Stimulated activated CD4-positive, alpha-beta T cell treated with anti-CD3 and anti-CD28 coated beads, TNF-alpha, amount 100 ng/mL, for 4 hours (primary cell): ENCODE results near the gene PLA2G6.
"Not testable (repeated sequence)": the region's sequence is repeated elsewhere in the genome, so short reads cannot be mapped to it uniquely, and the experiment has no call there.

Experiments used
- DNase-seq, 3 experiments: peaks; one replicate each; pipeline ENCODE4 v3.0.0-alpha.2; 2020; ENCODE audit warnings: low read depth in 3 of 3

Gene PLA2G6

DNA sequence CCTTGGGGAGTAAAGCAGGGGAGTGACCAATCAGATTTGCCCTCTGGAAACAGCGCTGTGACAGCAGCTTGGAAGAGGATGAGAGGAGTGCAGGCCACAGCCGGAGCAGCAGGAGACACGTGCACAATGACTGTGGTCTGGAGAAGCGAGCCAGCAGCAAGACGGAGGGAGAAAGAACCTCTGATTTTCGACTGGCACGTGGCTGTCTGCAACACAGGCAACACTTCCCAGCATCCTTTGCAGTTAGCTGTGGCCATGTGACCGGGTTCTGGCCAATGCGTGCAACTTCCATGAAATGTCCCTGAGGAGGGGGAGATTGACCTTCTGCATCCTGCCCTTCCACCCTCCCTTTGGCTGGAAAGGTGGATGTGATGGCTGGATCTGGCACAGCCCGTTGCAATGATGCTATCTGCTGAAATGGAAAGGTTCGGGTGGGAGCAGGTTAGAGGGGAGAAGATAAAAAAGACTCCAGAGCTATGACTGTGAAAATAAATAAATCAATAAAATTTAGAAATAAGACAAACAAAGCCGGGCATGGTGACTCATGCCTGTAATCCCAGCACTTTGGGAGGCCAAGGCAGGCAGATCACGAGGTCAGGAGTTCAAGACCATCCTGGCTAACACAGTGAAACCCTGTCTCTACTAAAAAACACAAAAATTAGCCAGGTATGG lies 15.6 kb downstream of the PLA2G6 start:
- DNase-seq, result no peak

DNA sequence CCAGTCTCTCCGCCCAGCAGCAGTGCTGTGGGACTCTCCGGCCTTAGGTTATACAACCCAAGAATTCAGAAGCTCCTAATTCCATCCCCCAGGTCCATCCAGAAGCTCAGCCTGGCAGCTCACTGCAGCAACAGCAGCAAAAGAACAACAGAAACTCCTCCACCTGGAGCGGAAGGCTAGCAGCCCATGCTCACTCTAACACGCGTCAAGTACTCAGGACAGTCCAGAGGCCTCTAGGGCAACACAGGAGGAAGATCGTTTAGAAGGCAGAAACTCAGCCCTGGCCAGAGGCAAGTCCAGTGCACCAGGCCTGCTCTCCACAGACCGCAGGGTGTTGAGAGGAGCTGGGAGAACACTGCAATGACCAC lies 17.1 kb downstream of the PLA2G6 start:
- DNase-seq, result no peak

DNA sequence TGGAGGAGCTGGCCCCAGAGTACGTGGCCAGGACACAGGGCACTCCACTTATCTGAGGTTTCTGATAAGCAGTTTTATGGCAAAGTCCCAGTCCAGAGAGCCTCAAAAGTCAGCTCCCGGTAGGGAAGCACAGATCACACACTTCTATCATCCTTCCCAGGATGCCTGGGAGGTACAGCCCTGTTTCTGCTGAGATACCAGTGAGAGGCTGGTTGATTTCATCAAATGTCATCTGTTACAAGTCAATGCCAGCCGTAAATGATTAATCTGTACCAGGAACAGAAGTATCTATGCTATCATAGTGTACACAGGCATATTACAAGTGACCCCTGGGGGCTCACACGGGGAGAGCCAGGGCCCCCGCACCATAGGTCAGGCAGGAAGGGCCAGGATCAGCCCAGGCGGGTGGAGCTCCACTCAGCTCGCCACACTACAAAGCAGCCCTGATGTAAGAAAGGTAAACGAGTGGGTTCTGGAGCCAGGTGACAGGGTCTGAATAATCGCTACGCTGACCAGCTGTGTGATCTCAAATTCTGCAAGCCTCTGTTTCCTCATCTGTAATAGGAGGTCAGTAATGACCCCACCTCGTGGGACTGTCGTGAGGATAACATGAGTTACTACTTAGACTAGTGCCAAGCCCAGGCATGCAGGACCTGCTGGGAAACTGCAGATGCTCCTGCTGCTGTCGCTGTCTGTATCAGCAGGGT lies 17.6 kb downstream of the PLA2G6 start:
- no peak for DNase-seq

DNA sequence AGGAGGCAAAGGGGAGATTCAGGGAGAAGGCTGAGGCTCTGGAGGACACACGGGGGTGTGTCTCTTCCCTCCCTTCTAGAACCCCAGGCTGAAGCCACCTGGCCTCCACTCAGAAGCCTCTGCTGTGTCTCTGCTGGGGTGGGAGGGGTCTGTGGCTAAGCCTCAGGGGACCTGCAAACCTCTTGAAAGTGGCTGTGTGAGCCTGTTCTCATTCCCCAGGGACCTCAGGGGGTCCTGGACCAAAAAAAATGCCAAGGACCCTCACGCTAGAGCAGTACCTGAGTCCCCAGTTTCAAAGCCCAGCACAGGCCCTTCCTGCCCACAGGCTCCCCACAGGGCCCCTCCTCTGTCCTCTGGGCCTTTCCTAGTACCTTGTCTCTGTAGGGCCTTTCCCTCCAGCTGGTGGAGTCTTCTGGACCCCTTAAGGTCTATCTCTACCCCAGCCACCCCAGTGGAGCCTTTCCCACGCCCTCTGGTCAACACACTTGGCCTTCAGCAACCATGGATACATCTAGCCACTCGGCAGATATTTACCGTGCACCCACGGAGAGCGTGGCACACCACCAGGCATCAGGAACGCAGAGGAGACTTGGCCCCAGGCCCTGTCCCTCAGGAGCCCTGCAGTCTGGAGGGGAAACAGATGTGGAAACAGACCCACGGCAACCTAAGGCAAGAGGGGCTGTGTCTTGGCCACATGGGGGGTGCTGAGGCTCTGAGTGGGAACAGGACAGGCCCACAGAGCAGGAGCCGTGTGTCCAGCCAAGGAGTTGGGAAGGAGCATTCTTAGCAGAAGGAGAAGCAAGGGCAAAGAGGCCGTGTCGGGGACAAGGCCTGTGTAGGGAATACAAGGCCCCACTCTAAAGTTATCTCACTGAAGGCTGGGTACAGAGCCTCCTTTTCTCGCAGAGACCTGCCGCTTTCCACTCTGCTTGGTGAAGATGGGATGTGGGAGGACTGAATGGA lies 18.5 kb downstream of the PLA2G6 start:
- no peak for DNase-seq

DNA sequence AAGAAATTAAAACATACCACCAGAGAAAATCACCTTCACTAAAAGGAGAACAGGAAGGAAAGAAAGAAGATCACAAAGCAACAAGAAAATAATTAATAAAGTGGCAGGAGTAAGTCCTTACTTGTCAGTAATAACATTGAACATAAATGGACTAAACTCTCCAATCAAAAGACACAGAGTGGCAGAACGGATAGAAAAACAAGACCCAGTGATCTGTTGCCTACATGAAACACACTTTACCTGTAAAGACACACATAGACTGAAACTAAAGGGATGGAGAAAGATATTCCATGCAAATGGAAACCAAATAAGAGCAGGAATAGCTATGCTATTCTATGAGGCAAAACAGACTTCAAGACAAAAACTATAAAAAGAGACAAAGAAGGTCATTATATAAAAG lies 25.9 kb downstream of the PLA2G6 start:
- DNase-seq, result no peak

DNA sequence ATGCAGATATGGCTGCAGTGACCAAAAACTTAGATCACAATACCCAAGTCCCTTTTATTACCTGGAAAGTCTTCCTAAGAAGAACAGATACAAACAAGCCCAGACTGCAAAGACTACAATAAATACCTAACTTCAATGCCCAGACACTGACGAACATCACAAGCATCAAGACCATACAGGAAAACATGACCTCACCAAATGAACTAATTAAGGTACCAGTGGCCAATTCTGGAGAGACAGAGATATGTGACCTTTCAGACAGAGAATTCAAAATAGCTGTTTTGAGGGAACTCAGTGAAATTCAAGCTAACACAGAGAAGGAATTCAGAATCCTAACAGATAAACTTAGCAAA lies 27.1 kb downstream of the PLA2G6 start:
- DNase-seq, result not testable (repeated sequence)

DNA sequence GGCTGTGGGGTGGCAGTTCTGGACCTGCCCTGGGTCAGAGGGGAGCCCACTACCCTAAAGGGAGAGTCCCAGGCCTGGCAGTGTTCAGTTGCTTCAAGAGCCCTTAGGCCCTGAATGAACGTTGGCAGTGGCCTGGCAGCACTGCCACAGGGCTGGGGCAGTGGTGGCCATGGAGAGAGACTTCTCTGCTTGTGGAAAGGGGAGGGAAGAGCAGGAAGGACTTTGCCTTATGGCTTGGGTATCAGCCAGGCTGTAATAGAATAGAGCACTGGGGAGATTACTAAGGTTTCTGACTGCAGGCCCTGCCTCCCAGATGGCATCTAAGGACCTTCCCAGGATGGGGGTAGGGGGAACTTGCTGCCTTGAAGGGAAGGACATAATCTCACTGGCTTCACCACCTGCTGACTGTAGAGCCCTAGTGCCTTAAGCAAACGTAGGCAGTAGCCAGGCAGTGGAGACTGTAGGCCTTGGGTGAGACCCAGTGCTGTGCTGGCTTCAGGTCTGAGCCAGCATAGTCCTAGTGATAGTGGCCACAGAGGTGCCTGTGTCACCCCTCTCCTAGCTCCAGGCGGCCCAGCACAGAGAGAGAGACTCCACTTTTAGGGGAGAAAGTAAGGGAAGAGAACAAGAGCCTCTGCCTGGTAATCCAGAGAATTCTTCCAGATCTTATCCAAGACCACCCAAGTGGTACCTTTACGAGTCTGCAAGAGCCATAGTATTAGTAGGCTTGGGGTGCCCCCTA lies 27.6 kb downstream of the PLA2G6 start:
- no peak for DNase-seq

DNA sequence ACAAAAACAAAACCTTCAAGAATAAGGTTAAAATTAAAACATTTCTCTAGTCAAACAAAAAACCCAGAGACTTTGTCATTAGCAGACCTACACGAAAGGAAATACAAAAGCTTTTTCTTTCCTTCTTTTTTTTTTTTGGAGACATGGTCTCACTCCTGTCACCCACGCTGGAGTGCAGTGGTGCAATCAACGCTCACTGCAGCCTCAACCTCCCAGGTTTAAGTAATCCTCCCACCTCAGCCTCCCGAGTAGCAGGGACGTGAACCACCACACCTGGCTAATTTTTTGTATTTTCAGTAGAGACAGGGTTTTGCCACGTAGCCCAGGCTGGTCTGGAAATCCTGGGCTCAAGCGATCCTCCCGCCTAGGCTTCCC lies 30.5 kb downstream of the PLA2G6 start:
- DNase-seq, result no peak

DNA sequence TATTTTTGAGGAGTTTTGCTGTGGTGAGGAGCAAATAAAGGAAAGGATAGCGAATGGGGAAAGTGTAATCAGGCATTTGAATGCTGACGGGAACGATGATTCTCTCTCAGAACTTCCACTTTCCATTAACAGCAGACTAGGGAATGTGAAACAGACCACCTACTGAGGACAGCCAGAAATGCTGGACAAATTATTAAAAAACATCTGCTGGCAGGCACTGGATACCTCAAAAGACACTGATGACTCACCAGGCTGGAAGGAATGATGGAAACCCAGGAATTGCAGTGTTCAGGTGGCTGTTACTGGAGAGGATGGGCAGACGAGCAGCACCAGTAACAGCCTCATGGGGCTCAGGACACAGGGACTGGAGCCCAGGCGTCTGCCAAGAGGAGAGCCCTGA lies 33.4 kb downstream of the PLA2G6 start:
- DNase-seq, result no peak

DNA sequence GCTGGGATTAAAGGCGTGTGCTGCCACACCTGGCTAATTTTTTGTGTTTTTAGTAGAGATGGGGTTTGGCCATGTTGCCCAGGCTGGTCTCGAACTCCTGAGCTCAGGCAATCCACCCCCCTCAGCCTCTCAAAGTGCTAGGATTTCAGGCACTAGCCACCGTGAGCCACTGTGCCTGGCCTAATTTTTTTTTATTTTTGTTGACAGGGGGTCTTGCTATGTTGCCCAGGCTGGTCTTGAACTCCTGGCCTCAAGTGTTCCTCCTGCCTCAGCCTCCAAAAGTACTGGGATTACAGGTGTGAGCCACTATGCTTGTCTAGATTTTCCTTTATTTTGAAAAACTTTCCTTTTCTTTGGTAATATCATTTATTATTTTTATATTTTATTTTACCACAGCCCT lies 35.5 kb downstream of the PLA2G6 start:
- DNase-seq, result not testable (repeated sequence)

DNA sequence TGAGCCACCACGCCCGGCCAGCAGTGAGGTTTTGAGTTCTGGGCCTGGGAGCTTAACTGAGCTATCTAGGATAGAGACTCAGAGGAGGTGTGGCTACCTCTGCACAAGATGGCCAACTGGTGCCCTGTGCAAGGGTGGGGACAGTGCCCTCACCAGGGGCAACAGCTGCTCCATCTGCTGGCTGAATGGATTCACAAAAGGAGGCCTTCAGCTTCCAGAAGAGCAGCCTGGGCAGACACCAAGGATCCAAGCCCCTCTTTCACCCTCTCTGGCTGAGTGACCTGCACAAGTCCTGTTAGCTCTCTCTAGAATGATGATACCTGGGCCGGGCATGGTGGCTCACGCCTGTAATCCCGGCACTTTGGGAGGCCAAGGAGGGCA lies 37.6 kb downstream of the PLA2G6 start:
- no peak for DNase-seq

DNA sequence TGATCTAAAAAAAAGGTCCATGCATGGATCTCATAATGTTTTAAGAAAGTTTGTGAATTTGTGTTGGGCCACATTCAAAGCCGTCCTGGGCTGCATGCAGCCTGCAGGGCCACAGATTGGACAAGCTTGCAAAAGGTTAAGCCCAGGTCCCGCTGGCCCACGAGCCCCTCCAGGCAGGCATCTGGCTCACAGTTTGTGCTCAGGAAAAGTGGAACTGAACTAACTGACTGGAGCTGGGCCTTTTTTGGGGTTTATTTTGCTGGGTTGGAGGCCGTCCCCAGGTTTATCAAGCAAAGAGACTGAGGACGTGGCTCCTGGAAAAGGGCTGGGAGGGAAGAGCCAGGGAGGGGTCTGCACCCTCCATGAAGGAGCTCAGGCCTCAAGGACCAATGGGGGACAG lies 39.0 kb downstream of the PLA2G6 start:
- no peak for DNase-seq

DNA sequence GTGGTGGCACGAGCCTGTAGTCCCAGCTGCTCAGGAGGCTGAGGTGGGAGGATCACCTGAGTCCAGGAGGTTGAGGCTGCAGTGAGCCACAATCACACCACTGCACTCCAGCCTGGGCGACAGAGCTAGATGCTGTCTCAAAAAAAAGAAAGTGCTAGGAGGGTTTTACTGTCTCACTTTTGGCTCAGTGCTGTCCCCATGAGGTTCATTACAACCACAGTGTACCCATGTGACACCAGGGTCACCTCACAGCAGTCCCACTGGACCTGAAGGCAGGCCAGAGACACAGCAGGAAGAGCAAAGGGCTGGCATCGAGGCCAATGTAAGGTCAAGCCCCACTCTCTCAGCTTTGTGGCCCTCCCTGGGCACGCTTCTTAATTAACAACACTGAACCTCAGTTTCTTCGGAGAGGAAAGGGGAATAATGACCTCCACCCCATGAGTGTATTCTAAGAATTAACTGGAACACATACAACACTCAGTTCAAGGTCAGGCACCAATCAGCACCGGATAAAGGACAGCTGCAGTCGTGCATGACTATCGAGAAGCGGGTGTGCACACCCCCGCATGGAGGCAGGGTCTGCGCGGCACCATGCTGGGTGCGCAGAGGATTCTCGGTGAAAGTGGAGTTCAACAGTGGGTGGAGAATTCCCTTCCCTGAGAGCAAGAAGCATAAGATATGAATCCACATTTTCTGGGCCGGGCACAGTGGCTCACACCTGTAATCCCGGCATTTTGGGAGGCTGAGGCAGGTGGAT lies 40.2 kb downstream of the PLA2G6 start:
- no peak for DNase-seq

DNA sequence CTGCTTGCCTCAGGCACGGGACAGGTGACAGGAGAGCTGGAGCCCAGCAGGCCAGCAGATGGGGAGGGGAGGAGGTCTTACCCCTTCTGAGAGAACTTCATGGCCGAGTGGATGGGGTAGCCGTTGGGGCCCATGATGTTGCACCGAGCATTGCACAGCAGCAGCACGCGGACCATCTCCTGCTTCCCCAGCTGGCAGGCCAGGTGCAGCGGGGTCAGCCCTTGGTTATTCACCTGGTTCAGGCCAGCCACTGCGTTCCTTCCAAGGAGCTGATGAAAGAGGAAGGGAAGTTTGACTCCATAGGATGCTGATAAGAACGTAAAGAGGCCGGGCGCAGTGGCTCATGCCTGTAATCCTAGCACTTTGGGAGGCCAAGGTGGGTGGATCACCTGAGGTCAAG lies 41.7 kb downstream of the PLA2G6 start:
- no peak for DNase-seq

DNA sequence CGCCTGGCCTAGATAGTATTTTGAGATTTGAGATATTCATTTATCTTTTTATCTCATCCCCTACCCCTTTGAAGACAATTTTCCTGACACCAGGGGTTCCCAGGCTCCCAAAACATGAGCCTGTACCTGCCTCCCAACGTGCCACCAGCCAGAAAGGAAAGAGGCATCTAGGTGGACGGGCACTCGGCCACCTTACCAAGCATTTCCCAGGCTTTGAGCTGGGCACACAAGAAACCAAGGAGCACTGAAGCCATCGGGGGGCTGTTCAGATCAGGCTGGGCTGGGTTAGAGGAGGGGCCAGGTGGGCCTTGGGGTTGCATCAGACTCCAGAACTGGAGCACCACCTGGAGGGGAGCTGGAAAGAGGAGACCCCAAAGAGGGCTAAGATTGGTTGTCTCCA lies 42.7 kb downstream of the PLA2G6 start:
- no peak for DNase-seq

DNA sequence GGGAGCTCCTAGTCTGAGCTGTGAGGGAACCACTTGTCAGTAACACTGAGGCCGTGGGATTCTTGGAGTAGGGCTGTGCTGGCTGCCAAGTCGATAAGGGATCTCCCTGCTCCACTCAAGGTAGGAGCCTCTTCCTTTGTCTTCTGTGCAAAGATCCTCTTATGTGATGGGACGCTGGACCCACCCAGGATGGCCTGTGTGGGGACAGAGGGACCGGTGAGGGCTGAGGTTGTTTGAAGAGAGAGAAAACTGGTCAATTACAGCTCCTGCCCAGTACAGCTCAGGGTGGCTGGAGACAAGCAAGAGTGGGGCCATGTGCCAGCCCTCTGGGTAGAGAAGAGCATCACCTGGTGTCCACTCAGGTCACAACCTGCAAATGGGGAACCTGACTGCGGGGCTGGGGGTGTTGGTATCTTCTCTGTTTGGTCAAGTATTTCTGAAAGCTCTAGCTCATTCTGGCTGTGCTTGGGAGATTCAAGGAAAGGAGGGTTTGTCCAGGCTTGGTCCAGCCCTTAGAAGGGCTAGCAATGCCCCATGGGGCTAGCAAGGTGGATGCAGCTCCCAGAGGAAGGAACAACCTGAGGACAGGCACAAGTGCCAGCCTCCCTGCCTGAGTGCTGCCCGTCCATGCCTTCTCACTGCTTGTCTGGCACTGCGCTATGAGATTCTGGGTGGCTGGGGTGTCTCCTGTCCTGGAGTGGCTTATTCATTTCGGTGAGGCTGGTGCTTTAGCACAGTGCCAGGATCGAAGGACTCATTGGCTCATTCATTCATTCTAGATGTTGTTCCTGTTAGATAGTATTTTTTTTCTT lies 43.5 kb downstream of the PLA2G6 start:
- no peak for DNase-seq

DNA sequence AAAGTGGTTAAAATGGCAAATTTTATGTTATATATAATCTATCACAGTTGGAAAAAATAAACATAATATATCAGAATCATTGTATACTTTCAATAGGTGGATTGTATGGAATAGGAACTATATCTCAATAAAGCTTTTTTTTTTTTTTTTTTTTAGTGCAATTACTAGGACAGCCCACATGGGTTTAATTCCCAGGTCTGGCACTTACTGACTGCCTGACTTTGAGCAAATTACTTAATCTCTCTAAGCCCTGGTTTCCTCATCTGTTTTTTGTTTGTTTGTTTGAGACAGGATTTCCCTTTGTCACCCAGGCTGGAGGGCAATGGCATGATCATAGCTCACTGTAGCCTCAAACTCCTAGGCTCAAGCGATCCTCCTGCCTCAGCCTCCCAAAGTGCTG lies 45.0 kb downstream of the PLA2G6 start:
- DNase-seq, result no peak

DNA sequence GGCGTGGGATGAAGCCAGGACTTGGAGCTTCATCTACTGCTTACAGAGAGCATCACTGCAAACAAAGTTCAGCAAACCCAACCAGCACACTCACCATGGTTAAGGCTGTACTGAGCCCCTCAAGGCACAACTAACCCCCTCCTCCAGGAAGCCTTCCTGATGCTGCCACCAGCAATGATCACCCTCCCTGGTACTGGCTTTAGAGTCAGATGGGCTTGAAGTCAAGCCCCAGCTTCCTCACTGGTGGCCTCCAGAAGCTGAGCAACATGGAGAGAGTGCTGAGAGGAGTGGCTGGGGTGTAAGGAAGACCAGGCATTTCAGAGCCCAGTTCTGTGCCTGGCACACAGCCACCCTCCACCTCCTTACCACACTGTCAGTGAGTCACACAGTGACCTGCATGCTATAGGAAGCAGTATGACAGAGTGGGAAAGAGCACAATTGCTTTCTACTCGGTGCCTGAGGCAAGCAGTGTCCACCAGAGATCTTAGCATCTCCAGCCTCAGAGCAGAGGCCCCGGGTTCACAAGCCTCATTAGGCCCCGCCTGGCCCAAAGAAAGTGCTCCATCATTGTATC lies 46.4 kb downstream of the PLA2G6 start:
- no peak for DNase-seq

DNA sequence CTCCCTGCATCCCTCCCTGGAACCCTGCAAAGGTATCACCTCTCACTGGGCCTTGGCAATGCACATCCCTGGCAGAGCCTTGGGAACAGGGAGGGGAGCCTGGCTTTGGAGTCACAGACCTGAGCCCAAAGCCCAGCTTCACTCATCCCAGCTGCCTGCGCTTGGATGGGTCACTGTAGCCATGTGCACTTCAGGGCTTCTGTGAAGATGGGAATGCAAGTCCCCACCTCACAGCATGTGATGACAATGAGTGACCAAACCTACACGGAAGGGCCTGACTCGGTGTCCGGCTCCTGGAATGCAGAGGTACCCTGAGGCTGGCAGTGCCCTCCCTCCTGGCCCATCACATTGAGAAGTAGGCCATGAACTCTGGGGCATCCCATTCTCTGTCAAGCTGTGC lies 48.3 kb downstream of the PLA2G6 start:
- no peak for DNase-seq

DNA sequence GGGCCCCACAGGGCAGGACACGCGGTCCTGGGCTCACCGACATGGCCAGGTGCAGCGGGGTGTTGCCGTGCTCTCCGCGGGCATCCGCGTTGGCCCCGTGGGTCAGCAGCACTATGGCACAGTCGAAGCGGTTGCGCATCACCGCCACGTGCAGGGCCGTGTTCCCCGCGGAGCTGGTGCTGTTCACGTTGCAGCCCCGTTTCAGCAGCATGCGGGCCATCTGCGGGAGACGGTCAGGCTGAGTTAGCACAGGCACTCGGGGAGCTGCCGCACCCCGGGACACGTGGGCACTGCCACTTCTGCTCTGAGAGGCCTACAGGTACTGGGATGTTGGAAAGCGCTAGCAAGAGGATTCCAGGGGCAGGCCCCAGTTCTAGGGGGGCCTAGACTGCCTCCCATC lies 48.8 kb downstream of the PLA2G6 start:
- no peak for DNase-seq
